Osteoblast (primary cell): Measurements from ENCODE around the gene TRIM14. TPM values are rescaled to one million over a fixed set of nuclear protein-coding genes. Genes with fewer than 3 reads are reported as not detected.

Experiments
- DNase-seq: peaks from one replicate; pipeline ENCODE4 v3.0.0; 2011; ENCODE audit warnings: low spot score, mixed read lengths; ENCODE audit not compliant: insufficient read length; ENCODE audit errors: missing footprints
- H2AFZ ChIP-seq: 2 replicates; pipeline ENCODE4 v1.6.0; 2011; ENCODE audit warnings: mild to moderate bottlenecking, low read length
- H3K27ac ChIP-seq: 2 replicates; pipeline ENCODE4 v1.5.1; 2011; ENCODE audit warnings: mild to moderate bottlenecking, low read depth, low read length, moderate library complexity
- H3K27me3 ChIP-seq: 2 replicates; pipeline ENCODE4 v1.6.0; 2012; ENCODE audit warnings: mild to moderate bottlenecking, control low read depth, inconsistent platforms, low read length, moderate library complexity; ENCODE audit not compliant: insufficient read depth
- H3K36me3 ChIP-seq: 2 replicates; pipeline ENCODE4 v1.5.1; 2011; ENCODE audit warnings: mild to moderate bottlenecking, low read length, control low read depth, moderate library complexity; ENCODE audit not compliant: insufficient read depth
- H3K4me1 ChIP-seq: 2 replicates; pipeline ENCODE4 v1.5.1; 2011; ENCODE audit warnings: mild to moderate bottlenecking, low read length, control low read depth, moderate library complexity; ENCODE audit not compliant: insufficient read depth
- H3K4me2 ChIP-seq: 2 replicates; pipeline ENCODE4 v1.6.0; 2011; ENCODE audit warnings: mild to moderate bottlenecking, low read length; ENCODE audit not compliant: insufficient read depth
- H3K4me3 ChIP-seq: fragments of 200-600 bp; sonication (generic); 3 replicates; pipeline ENCODE4 v1.5.1; 2012; ENCODE audit warnings: mild to moderate bottlenecking, low read length, inconsistent platforms; ENCODE audit not compliant: insufficient read depth
- H3K79me2 ChIP-seq: 2 replicates; pipeline ENCODE4 v1.6.0; 2012; ENCODE audit warnings: mild to moderate bottlenecking, low read length, control low read depth, inconsistent platforms; ENCODE audit not compliant: insufficient read depth
- H3K9me3 ChIP-seq: 2 replicates; pipeline ENCODE4 v1.5.1; 2011; ENCODE audit warnings: low read depth, low read length, control low read depth
- H4K20me1 ChIP-seq: 2 replicates; pipeline ENCODE4 v1.6.0; 2012; ENCODE audit warnings: mild to moderate bottlenecking, low read length, control low read depth; ENCODE audit not compliant: insufficient read depth
- total RNA-seq: library from RNA; depleted of rRNA; stranded (reverse); fragments of >200 nt; gene quantifications from 2 replicates; pipeline ENCODE4 v1.2.3, GENCODE V29; 2012
- TF ChIP-seq, protein P1 (sequence below): IDR thresholded peaks from 2 replicates; pipeline ENCODE4 v1.5.1; 2011; ENCODE audit warnings: mild to moderate bottlenecking, low read depth, low read length, moderate library complexity; ENCODE audit errors: extremely low read depth

The TRIM14 gene
- total RNA-seq, 1 donor: 1.1 TPM

DNA sequence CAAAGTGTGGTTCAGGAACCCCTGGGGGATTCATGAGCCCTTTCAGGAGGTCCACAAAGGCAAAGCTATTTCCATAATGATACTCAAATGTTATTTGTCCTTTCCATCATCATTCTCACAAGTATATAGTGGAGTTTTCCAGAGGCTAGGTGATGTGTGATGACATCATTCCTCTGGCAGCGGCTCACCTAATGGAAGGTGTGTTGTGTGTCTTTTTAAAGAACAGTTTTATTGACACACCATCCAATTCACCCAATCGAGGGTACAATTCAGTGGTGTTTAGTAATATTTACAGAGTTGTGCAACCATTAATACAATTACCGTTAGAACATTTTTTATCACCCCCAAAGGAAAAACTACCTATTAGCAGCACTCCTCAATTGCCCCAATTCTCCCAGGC lies 52.8 kb downstream of the TRIM14 start:
- H3K4me3 ChIP-seq: no peak overlapping the region
- H3K4me2 ChIP-seq: no peak overlapping the region
- TF ChIP-seq, protein P1, sequence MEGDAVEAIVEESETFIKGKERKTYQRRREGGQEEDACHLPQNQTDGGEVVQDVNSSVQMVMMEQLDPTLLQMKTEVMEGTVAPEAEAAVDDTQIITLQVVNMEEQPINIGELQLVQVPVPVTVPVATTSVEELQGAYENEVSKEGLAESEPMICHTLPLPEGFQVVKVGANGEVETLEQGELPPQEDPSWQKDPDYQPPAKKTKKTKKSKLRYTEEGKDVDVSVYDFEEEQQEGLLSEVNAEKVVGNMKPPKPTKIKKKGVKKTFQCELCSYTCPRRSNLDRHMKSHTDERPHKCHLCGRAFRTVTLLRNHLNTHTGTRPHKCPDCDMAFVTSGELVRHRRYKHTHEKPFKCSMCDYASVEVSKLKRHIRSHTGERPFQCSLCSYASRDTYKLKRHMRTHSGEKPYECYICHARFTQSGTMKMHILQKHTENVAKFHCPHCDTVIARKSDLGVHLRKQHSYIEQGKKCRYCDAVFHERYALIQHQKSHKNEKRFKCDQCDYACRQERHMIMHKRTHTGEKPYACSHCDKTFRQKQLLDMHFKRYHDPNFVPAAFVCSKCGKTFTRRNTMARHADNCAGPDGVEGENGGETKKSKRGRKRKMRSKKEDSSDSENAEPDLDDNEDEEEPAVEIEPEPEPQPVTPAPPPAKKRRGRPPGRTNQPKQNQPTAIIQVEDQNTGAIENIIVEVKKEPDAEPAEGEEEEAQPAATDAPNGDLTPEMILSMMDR: no peak
- no peak overlapping the region for H3K27ac ChIP-seq
- H4K20me1 ChIP-seq: peaks cover 9% of the 10 kb centered on the region
- H3K36me3 ChIP-seq: peaks cover 56% of the 10 kb centered on the region
- no peak for DNase-seq
- H3K4me1 ChIP-seq: peaks cover 6% of the 10 kb centered on the region
- no peaks in the 10 kb centered on the region for H3K9me3 ChIP-seq
- no peaks in the 10 kb centered on the region for H3K27me3 ChIP-seq
- H2AFZ ChIP-seq: no peak overlapping the region
- H3K79me2 ChIP-seq: peaks cover 47% of the 10 kb centered on the region

DNA sequence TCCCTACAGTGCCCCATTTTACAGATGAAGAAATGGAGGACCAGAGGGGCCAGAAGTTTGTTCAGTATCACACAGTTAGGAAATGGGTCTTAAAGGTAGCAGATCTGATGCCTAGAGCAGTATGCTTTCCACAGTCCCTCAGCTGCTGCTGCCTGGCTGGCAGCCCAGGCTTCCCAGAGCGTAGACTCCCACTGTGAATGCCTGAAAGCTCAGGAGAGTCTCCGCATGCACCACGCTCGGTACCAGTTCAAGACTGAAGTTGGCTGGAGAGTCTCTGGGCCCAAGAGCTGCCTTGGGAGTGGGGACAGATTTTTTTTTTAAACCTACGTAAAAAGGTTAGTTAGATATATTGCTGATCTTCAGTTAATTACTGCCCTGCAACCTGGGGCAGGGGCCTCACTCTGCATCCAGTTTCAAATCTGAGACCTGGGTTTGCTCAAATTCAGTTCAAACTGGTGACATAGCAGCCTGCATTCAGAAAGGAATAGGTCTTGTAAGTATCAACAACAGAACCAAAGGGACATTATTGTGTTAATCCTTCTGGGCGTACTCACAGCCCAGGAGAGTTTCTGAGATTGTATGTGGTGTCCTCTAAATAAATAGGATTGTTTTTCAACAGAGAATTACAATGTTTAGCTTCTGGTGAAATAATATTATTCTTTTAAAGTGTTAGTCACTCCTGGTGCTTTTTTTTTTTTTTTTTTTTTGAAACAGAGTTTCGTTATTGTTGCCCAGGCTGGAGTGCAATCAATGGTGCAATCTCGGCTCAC lies 54.2 kb downstream of the TRIM14 start:
- H3K27me3 ChIP-seq: no peaks in the 10 kb centered on the region
- TF ChIP-seq, protein P1: no peak
- peaks cover 59% of the 10 kb centered on the region for H3K36me3 ChIP-seq
- peaks cover 50% of the 10 kb centered on the region for H3K79me2 ChIP-seq
- H4K20me1 ChIP-seq: peaks cover 11% of the 10 kb centered on the region
- H2AFZ ChIP-seq: no peak overlapping the region
- peak; percentile 86 for DNase-seq
- H3K4me2 ChIP-seq: peak overlapping the region; percentile 2
- no peak overlapping the region for H3K4me3 ChIP-seq
- peaks cover 9% of the 10 kb centered on the region for H3K4me1 ChIP-seq
- H3K9me3 ChIP-seq: no peaks in the 10 kb centered on the region
- peak overlapping the region; percentile 46 for H3K27ac ChIP-seq

DNA sequence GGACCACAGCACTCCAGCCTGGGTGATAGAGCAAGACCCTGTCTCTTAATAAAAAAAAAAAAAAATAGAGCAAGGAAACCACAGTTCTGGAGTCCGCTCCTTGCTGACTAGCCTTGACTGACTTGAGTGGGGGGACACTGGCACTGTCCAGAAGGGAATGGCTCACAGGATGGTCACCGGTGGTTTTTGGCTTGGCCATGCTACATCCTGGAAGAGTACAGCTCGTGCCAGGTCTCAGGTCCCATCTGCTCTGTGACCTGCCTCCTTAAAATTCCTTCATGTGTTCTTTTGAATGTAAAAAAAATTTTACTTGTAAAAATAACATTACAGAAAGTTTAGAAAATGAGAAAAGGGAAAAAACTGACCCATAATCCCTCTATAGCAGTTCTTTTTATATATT lies 56.9 kb downstream of the TRIM14 start:
- no peak overlapping the region for H3K4me3 ChIP-seq
- peaks cover 45% of the 10 kb centered on the region for H3K36me3 ChIP-seq
- no peak overlapping the region for H3K4me2 ChIP-seq
- DNase-seq: no peak
- no peak overlapping the region for H2AFZ ChIP-seq
- H3K79me2 ChIP-seq: peaks cover 51% of the 10 kb centered on the region
- no peaks in the 10 kb centered on the region for H3K27me3 ChIP-seq
- TF ChIP-seq, protein P1: no peak
- H3K4me1 ChIP-seq: peaks cover 28% of the 10 kb centered on the region
- no peaks in the 10 kb centered on the region for H3K9me3 ChIP-seq
- no peak overlapping the region for H3K27ac ChIP-seq
- H4K20me1 ChIP-seq: peaks cover 18% of the 10 kb centered on the region

DNA sequence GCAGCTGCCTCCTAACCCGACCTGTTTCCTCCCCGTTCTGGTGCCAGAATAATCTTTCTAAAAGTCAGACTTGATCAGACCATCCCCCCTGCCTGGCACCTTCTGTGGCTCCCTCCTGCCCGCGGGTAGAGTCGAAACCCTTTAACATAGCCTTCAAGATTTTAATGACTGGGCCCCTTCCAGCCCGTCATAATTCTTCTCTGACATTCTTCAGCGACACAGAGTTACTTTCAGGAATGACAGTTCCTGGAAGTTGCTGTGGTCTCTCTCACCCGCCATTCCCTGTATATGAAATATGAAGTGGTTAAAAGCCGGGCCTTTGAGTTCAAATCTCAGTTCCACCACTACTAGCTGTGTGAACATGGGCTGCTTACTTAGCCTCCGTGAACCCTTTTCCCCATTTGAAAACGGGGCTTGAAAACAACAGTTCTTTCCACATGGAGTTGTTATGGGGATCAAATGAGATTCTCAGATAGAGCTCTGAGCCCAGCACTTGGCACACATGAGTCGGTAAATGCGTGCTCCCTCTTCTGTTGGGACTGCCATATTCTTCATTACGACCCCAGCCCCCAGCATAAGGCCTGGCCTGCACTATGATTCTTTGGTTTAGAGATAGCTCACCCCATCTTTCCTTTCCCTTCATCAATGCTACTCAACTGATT lies 61.8 kb downstream of the TRIM14 start:
- no peak for DNase-seq
- no peaks in the 10 kb centered on the region for H3K27me3 ChIP-seq
- H3K27ac ChIP-seq: peak overlapping the region; percentile 87
- peak overlapping the region; percentile 87 for H3K4me2 ChIP-seq
- peaks cover 22% of the 10 kb centered on the region for H3K4me1 ChIP-seq
- peaks cover 40% of the 10 kb centered on the region for H3K79me2 ChIP-seq
- H3K9me3 ChIP-seq: no peaks in the 10 kb centered on the region
- H4K20me1 ChIP-seq: peaks cover 10% of the 10 kb centered on the region
- TF ChIP-seq, protein P1: no peak
- H3K4me3 ChIP-seq: peak overlapping the region; percentile 91
- peaks cover 14% of the 10 kb centered on the region for H3K36me3 ChIP-seq
- H2AFZ ChIP-seq: peak overlapping the region; percentile 72
